ENCODE measurements around the gene HIBCH.

HIBCH gene

GRCh38 chr2:190319555-190320498 is at the start of gene HIBCH:
HIBCH (minus strand) TSS chr2:190319826; CDS start chr2:190319750, 76 bp downstream.
- Histone ChIP-seq H3K27ac (peak within 1 kb of the TSS; percentile 66), H3K36me3 (no peaks in the 10 kb centered on the region), H3K9me3 (ENCODE audit: severe bottlenecking) (no peaks in the 10 kb centered on the region), H3K27me3 (ENCODE audit: insufficient read depth, low read depth, severe bottlenecking) (no peaks in the 10 kb centered on the region), H3K4me3 (ENCODE audit: low read depth, low read length) (peak within 1 kb of the TSS; percentile 66)
- peak; percentile 92 for TF ChIP-seq CTCF (IDR thresholded peaks at IDR 0.05; ENCODE audit: low read depth, low read length)
- DNase-seq = peak; percentile 99

DNA sequence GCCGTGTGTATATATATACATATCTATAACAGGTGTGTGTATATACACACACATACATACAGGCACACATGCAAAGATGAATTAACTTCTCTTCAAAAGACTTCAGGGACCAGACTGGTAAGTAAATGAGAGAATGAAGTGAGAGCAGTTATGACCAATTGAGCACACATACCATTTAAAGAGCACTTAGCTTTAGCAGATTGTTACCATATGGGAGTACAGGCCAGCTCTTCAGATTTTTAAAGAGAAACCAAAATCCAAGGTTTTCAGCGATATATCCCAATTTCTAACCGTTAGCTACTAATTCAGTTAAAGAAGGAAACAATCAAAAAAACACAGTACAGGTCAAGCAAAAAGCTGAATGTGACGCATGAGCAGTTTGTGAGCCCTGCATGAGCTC is 47.5 kb upstream of the HIBCH start:
- no peaks in the 10 kb centered on the region for H3K9me3 ChIP-seq (ENCODE audit: severe bottlenecking)
- DNase-seq = no peak
- no peaks in the 10 kb centered on the region for H3K27me3 ChIP-seq (ENCODE audit: insufficient read depth, low read depth, severe bottlenecking)
- TF ChIP-seq CTCF (IDR thresholded peaks at IDR 0.05; ENCODE audit: low read depth, low read length) = no peak
- no peaks in the 10 kb centered on the region for H3K36me3 ChIP-seq
- no peak overlapping the region for H3K27ac ChIP-seq
- H3K4me3 ChIP-seq (ENCODE audit: low read depth, low read length) = no peak overlapping the region

GRCh38 chr2:190366248-190366753 is 46.7 kb upstream of the HIBCH start:
- TF ChIP-seq CTCF (IDR thresholded peaks at IDR 0.05; ENCODE audit: low read depth, low read length) = no peak
- Histone ChIP-seq H3K36me3 (no peaks in the 10 kb centered on the region), H3K27me3 (ENCODE audit: insufficient read depth, low read depth, severe bottlenecking) (no peaks in the 10 kb centered on the region), H3K4me3 (ENCODE audit: low read depth, low read length) (no peak overlapping the region), H3K9me3 (ENCODE audit: severe bottlenecking) (no peaks in the 10 kb centered on the region), H3K27ac (no peak overlapping the region)
- no peak for DNase-seq

GRCh38 chr2:190365499-190366204 is 46.0 kb upstream of the HIBCH start:
- Histone ChIP-seq H3K9me3 (ENCODE audit: severe bottlenecking) (no peaks in the 10 kb centered on the region), H3K27ac (no peak overlapping the region), H3K4me3 (ENCODE audit: low read depth, low read length) (no peak overlapping the region), H3K36me3 (no peaks in the 10 kb centered on the region), H3K27me3 (ENCODE audit: insufficient read depth, low read depth, severe bottlenecking) (no peaks in the 10 kb centered on the region)
- TF ChIP-seq CTCF (IDR thresholded peaks at IDR 0.05; ENCODE audit: low read depth, low read length) = no peak
- DNase-seq = no peak

DNA sequence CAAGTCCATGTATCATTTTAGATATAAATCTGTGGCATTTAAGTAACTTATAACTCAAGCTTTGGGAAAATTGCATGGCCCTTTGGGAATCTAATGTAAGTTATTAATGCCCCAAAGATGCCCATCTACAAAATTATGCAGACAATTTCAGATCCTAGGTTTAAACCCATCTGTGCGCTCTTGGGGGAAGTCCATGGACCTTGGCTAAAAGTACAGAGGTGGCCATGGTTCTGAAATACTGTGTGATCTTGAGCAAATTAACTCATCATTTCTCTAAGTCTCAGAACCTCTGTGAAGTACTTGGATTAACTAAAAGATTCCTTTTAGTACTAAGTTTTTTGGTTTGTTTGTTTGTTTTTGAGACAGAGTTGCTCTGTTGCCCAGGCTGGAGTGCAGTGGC is 43.3 kb upstream of the HIBCH start:
- Histone ChIP-seq H3K9me3 (ENCODE audit: severe bottlenecking) (no peaks in the 10 kb centered on the region), H3K27ac (no peak overlapping the region), H3K36me3 (no peaks in the 10 kb centered on the region), H3K27me3 (ENCODE audit: insufficient read depth, low read depth, severe bottlenecking) (no peaks in the 10 kb centered on the region), H3K4me3 (ENCODE audit: low read depth, low read length) (no peak overlapping the region)
- TF ChIP-seq CTCF (IDR thresholded peaks at IDR 0.05; ENCODE audit: low read depth, low read length) = no peak
- DNase-seq = no peak

Data from WERI-Rb-1 (cell line).